BE2C (cell line): ENCODE measurements around the gene B3GLCT.

Experiments used
- DNase-seq: peaks from one replicate; pipeline ENCODE4 v3.0.0-alpha.2; 2020
- H3K27me3 ChIP-seq: fragments of 250-450 bp; sonication (Bioruptor Pico); 2 replicates; pipeline ENCODE4 v1.5.1; 2020; ENCODE audit warnings: mild to moderate bottlenecking
- H3K36me3 ChIP-seq: fragments of 250-450 bp; sonication (Bioruptor Pico); 2 replicates; pipeline ENCODE4 v1.5.1; 2020; ENCODE audit warnings: mild to moderate bottlenecking
- H3K4me1 ChIP-seq: fragments of 250-450 bp; sonication (Bioruptor Pico); 2 replicates; pipeline ENCODE4 v1.5.1; 2020
- H3K4me3 ChIP-seq: 2 replicates; pipeline ENCODE4 v1.5.1; 2011; ENCODE audit warnings: low read depth, low read length
- H3K9me3 ChIP-seq: fragments of 250-450 bp; sonication (Bioruptor Pico); 2 replicates; pipeline ENCODE4 v1.5.1; 2020
- CTCF ChIP-seq: IDR thresholded peaks from 2 replicates; pipeline ENCODE4 v1.5.1; 2012; ENCODE audit warnings: mild to moderate bottlenecking, low read depth, low read length

Gene B3GLCT

GRCh38 chr13:31263346-31263745 lies 63.6 kb downstream of the B3GLCT start:
- H3K4me3 ChIP-seq, result no peak overlapping the region
- H3K36me3 ChIP-seq, result no peaks in the 10 kb centered on the region
- no peaks in the 10 kb centered on the region for H3K9me3 ChIP-seq
- H3K4me1 ChIP-seq, result no peaks in the 10 kb centered on the region
- no peak for TF ChIP-seq CTCF
- no peaks in the 10 kb centered on the region for H3K27me3 ChIP-seq
- no peak for DNase-seq

- no peaks in the 10 kb centered on the region for H3K9me3 ChIP-seq
- DNase-seq, result no peak
- H3K27me3 ChIP-seq, result no peaks in the 10 kb centered on the region
- H3K36me3 ChIP-seq, result no peaks in the 10 kb centered on the region
- no peaks in the 10 kb centered on the region for H3K4me1 ChIP-seq
- no peak for TF ChIP-seq CTCF
- no peak overlapping the region for H3K4me3 ChIP-seq
Observed at GRCh38 chr13:31264151-31264550, 64.4 kb downstream of the B3GLCT start.

GRCh38 chr13:31267126-31267784 lies 67.5 kb downstream of the B3GLCT start:
- Histone ChIP-seq H3K9me3 (no peaks in the 10 kb centered on the region), H3K36me3 (no peaks in the 10 kb centered on the region), H3K4me3 (no peak overlapping the region), H3K4me1 (no peaks in the 10 kb centered on the region), H3K27me3 (no peaks in the 10 kb centered on the region)
- DNase-seq, result no peak
- no peak for TF ChIP-seq CTCF

GRCh38 chr13:31274390-31274789 lies 74.6 kb downstream of the B3GLCT start:
- H3K36me3 ChIP-seq, result no peaks in the 10 kb centered on the region
- H3K4me3 ChIP-seq, result no peak overlapping the region
- H3K27me3 ChIP-seq, result no peaks in the 10 kb centered on the region
- no peaks in the 10 kb centered on the region for H3K9me3 ChIP-seq
- no peaks in the 10 kb centered on the region for H3K4me1 ChIP-seq
- TF ChIP-seq CTCF, result no peak
- no peak for DNase-seq

- H3K4me1 ChIP-seq, result no peaks in the 10 kb centered on the region
- H3K36me3 ChIP-seq, result no peaks in the 10 kb centered on the region
- no peak for TF ChIP-seq CTCF
- H3K27me3 ChIP-seq, result no peaks in the 10 kb centered on the region
- DNase-seq, result no peak
- no peak overlapping the region for H3K4me3 ChIP-seq
- H3K9me3 ChIP-seq, result no peaks in the 10 kb centered on the region
Observed at GRCh38 chr13:31276421-31276820, 76.6 kb downstream of the B3GLCT start.

- DNase-seq, result no peak
- TF ChIP-seq CTCF, result no peak
- no peaks in the 10 kb centered on the region for H3K27me3 ChIP-seq
- no peaks in the 10 kb centered on the region for H3K4me1 ChIP-seq
- no peaks in the 10 kb centered on the region for H3K9me3 ChIP-seq
- no peaks in the 10 kb centered on the region for H3K36me3 ChIP-seq
- H3K4me3 ChIP-seq, result no peak overlapping the region
Observed at GRCh38 chr13:31278869-31279268, 79.1 kb downstream of the B3GLCT start.
